Fibroblast of the aortic adventitia (primary cell): ENCODE measurements around the gene GNAO1. TPM values are rescaled to one million over a fixed set of nuclear protein-coding genes. Genes with fewer than 3 reads are reported as not detected.
A peak's percentile ranks its signal among the peaks of the same experiment; 100 is the strongest.

Experiments
- DNase-seq: peaks from one replicate; pipeline ENCODE4 v3.0.0-alpha.2; 2010; ENCODE audit warnings: low read depth
- H3K4me3 ChIP-seq: 2 replicates; pipeline ENCODE4 v1.5.1; 2011; ENCODE audit warnings: low read depth, mild to moderate bottlenecking, control low read depth, low read length, moderate library complexity
- total RNA-seq: library from RNA; depleted of rRNA; stranded (reverse); fragments of >200 nt; gene quantifications from 2 replicates; pipeline ENCODE4 v1.2.3, GENCODE V29; 2012; ENCODE audit warnings: low replicate concordance
- TF ChIP-seq, protein P1 (sequence below): IDR thresholded peaks from 2 replicates; pipeline ENCODE4 v1.5.1; 2011; ENCODE audit warnings: mild to moderate bottlenecking, low read length, control low read depth, inconsistent platforms; ENCODE audit not compliant: insufficient read depth

GNAO1 gene
- total RNA-seq, 1 donor, result 0.09 TPM

DNA sequence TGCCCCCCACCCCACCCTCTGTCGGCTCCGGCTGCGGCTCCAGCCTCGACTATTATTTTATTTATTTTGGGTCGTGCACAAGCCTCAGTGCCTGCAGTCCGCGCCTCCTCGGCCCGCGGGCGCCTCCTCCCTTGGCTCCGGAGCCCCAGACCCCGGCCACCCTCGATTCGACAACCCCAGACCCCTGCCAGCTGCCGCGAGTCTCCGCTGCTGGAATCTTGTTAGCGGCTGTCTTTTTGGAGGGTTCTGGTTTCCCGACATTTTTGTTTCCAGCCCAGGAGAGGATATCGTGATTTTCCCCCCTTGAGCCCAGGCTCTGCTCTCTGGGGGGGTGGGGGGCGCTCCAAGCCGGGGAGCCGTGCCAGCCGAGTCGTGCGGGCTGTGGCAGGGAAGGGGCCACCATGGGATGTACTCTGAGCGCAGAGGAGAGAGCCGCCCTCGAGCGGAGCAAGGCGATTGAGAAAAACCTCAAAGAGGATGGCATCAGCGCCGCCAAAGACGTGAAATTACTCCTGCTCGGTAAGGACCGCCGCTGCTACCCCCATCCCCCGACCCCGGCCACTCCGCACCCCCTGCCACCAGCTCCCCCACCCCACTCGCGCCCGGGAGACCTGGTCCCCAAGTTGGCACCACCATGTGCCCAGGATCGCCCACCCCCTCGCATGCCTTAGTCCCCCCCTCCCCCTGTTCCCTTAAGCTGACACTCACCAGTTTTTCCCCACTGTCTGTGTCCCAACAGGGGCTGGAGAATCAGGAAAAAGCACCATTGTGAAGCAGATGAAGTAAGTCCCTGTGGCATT is 746 bp downstream of the GNAO1 start:
- no peak for DNase-seq
- TF ChIP-seq, protein P1, sequence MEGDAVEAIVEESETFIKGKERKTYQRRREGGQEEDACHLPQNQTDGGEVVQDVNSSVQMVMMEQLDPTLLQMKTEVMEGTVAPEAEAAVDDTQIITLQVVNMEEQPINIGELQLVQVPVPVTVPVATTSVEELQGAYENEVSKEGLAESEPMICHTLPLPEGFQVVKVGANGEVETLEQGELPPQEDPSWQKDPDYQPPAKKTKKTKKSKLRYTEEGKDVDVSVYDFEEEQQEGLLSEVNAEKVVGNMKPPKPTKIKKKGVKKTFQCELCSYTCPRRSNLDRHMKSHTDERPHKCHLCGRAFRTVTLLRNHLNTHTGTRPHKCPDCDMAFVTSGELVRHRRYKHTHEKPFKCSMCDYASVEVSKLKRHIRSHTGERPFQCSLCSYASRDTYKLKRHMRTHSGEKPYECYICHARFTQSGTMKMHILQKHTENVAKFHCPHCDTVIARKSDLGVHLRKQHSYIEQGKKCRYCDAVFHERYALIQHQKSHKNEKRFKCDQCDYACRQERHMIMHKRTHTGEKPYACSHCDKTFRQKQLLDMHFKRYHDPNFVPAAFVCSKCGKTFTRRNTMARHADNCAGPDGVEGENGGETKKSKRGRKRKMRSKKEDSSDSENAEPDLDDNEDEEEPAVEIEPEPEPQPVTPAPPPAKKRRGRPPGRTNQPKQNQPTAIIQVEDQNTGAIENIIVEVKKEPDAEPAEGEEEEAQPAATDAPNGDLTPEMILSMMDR, result no peak
- H3K4me3 ChIP-seq, result no peak overlapping the region

DNA sequence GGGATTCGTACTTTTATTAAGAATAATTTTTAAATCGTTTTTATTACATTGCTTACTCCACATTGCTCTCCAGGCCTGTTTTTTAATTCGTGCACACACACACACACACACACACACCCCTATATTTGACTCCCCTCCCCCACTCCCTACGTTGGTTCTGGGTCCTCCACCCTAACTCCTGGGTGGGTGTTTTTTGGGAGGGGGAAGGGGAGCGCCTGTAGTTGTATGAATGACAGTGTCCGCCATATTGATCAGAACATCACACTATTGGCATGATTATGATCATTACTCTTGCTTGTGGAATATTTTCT is 1.3 kb downstream of the GNAO1 start:
- TF ChIP-seq, protein P1, result no peak
- DNase-seq, result no peak
- H3K4me3 ChIP-seq, result no peak overlapping the region

DNA sequence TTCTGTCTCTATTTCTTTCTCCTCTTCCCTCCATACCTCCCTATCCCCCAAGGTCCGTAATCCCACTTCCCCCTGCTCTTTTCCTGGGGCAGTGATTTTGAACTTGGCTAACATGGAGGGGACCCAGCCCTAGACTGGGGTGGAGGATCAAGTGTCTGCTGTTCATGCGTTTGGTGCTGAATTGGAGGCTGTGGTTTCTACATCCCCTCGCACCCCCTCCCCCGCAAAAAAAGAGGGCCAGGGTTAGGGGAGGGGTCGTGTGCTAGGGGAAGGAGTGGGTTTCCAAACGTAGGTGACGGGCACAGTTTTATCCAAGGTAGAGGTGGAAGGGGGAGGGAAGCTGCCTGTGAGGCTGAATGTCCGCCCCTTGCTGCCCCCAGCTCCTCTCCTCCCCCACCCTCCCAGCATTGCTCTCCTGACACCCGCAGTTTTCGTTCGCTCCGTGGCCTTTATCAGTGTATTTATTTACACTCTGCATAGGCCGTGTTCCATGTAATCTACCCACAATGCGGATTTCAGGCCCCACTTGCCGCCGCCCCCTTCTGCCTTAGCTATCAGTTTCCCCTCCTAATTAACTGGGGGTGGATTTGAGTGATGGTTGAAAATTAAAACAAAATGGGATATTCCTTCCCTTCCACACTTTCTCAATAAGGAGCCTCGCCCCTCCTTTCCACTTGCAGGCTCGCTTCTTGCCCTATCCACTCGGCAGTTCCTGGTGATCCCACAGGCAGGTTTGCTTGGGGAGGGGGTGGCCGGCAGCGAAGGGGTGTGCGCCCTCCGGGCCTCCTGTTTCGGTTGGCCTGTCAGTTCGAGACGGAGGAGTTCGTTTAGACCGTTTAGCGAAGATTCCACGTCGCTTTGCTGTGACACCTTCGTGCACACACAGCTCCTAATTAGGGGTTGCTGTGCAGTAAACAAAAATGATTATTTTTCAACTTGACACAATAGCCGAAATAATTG is 2.0 kb downstream of the GNAO1 start:
- no peak for DNase-seq
- TF ChIP-seq, protein P1, result no peak
- H3K4me3 ChIP-seq, result no peak overlapping the region

DNA sequence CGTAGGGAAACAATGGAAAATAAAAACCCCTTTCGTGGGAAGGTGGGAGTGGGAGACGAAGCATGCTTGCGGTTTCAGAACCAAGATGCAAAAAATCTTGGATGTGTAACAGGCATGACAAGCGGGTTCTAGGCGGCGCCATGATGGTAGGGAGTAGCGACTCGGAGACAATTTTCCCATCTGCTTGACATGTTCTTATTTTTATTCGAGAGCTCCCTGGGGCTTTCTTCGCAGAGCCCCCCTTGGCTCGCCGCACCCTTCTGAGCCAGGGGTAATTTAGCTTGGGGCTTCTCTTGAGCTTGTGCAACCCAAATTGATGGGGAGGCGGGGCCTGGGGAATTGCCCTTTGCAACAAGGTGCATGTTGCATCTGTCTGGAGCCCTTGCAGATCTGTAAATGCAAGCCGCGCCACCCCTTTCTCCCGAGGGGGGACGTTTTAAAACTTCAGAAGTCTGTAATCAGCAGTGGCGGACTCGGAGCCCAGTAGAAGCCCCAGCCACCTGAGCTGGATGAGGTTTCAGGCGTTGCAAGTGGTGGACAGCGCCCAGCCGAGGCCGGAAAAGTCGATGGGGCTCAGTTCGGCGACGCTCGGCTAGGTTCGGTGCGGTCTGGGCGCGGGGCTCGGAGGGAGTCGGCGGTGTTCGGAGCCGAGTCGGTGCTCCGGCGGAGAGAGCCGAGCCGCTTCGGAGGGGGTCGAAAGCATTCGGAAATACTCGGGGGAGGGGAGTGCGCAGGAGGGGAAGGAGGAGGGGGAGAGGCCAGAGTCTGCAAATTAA is 2.9 kb downstream of the GNAO1 start:
- H3K4me3 ChIP-seq, result no peak overlapping the region
- peak; percentile 22 for DNase-seq
- TF ChIP-seq, protein P1, result no peak

DNA sequence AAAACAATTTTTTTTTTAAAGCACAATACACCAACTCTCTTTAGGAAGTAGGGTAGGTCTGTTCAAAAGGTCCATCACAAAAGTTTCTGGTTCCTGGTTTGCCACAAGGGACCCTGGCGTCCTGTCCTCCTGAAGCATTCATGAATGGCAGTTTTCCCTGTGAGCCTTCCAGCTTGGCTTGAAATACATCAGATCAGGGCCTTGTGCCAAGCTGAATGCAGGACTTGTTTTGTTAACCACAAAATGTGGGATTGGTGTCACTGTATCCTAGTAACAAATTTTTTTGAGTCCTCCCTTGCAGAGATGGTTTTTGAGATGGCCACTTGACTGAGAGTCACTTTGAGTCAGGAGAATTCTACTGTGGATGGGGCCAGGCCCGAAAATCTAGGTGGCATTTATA is 3.9 kb downstream of the GNAO1 start:
- no peak for DNase-seq
- H3K4me3 ChIP-seq, result no peak overlapping the region
- TF ChIP-seq, protein P1, result no peak

DNA sequence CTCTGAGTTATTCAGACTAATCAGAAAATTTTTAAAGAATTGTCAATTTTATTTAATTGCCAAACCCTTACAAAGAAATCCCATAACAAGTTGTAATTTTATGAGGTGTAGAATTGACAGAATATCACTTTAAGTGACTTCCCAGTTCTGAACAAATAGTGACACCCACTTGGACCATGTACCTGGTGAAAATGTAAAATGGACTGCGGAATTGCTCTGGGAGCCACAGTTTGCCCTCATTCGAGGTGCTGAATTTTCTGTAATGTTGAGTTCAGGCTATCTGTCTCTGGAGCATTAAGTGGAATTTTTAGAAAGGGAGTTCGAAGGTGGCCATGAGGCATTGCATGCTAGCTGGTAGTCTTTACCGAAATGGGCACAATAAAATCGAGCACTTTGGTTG is 5.1 kb downstream of the GNAO1 start:
- TF ChIP-seq, protein P1, result no peak
- DNase-seq, result no peak

More for the DNA sequence above, 5.1 kb downstream of the GNAO1 start:
- no peak overlapping the region for H3K4me3 ChIP-seq
